SK-N-MC (cell line): ENCODE results near the gene YAE1.

ENCODE experiments used
- DNase-seq: peaks from one replicate; pipeline ENCODE4 v3.0.0-alpha.2; 2011; ENCODE audit warnings: low read depth, low spot score
- H3K27ac ChIP-seq: fragments of 200-600 bp; sonication (generic); 2 replicates; pipeline ENCODE4 v1.5.1; 2016; ENCODE audit warnings: mixed run types
- H3K36me3 ChIP-seq: fragments of 200-600 bp; sonication (generic); 2 replicates; pipeline ENCODE4 v1.6.1; 2017; ENCODE audit warnings: antibody characterized with exemption, low read length, mixed read lengths; ENCODE audit not compliant: insufficient read depth
- H3K4me3 ChIP-seq: fragments of 200-600 bp; sonication (generic); 2 replicates; pipeline ENCODE4 v1.5.1; 2016
- H3K9ac ChIP-seq: fragments of 200-600 bp; sonication (generic); 2 replicates; pipeline ENCODE4 v1.8.0; 2017; ENCODE audit warnings: mixed run types, mixed read lengths; ENCODE audit not compliant: insufficient read length
- H3K9me3 ChIP-seq: fragments of 200-600 bp; sonication (generic); 2 replicates; pipeline ENCODE4 v1.6.1; 2017; ENCODE audit warnings: low read depth, mild to moderate bottlenecking, antibody characterized with exemption, low read length, moderate library complexity, mixed read lengths
- EZH2 ChIP-seq: fragments of 200-600 bp; sonication (generic); IDR thresholded peaks from one replicate; pipeline ENCODE4 v1.6.1; 2017; ENCODE audit warnings: antibody characterized with exemption
- FOXP2 ChIP-seq: optimal IDR thresholded peaks from 2 replicates; pipeline ENCODE3; 2011; ENCODE audit warnings: mild to moderate bottlenecking, moderate library complexity; ENCODE audit not compliant: insufficient read depth; ENCODE audit errors: extremely low read length, control extremely low read depth
- POLR2AphosphoS5 ChIP-seq: IDR thresholded peaks from 2 replicates; pipeline ENCODE4 v1.6.1; 2012; ENCODE audit warnings: mild to moderate bottlenecking, low read depth, low read length, borderline replicate concordance

The YAE1 gene

DNA sequence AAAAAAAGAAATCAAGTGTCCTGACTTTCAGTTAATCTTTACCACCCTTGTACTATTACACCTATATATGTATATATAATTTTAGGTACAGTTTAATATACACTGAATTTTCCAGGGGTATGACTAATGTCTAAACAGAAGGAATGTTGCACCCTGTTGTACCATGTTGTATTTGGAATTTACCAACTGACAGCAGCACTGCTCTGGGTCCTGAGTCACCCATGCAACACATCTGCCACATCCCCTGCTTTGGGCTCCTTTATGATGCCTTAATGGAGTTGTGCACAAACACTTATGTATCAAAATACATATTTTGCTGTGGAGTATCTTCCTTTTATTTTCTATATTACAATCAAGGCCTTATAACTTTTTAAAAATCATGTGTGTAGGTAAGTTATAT lies 21.2 kb downstream of the YAE1 start:
- Histone ChIP-seq H3K4me3 (no peak overlapping the region), H3K9ac (no peak overlapping the region), H3K27ac (no peak overlapping the region), H3K9me3 (no peaks in the 10 kb centered on the region), H3K36me3 (no peaks in the 10 kb centered on the region)
- no peak for DNase-seq
- TF ChIP-seq FOXP2 (no peak), EZH2 (no peak)

- H3K4me3 ChIP-seq = no peak overlapping the region
- no peak for DNase-seq
- TF ChIP-seq POLR2AphosphoS5 (no peak), EZH2 (no peak), FOXP2 (no peak)
- no peak overlapping the region for H3K27ac ChIP-seq
- no peak overlapping the region for H3K9ac ChIP-seq
- no peaks in the 10 kb centered on the region for H3K36me3 ChIP-seq
- no peaks in the 10 kb centered on the region for H3K9me3 ChIP-seq
These were observed 22.2 kb downstream of the YAE1 start for GRCh38 chr7:39588416-39588815.

GRCh38 chr7:39589323-39590111 lies 23.3 kb downstream of the YAE1 start:
- Histone ChIP-seq H3K27ac (no peak overlapping the region), H3K9ac (no peak overlapping the region), H3K4me3 (no peak overlapping the region), H3K36me3 (no peaks in the 10 kb centered on the region), H3K9me3 (no peaks in the 10 kb centered on the region)
- DNase-seq = no peak
- TF ChIP-seq POLR2AphosphoS5 = no peak
- no peak for TF ChIP-seq EZH2
- TF ChIP-seq FOXP2 = no peak

GRCh38 chr7:39592586-39592985 lies 26.4 kb downstream of the YAE1 start:
- Histone ChIP-seq H3K4me3 (no peak overlapping the region), H3K9me3 (no peaks in the 10 kb centered on the region), H3K27ac (no peak overlapping the region), H3K9ac (no peak overlapping the region), H3K36me3 (no peaks in the 10 kb centered on the region)
- no peak for TF ChIP-seq EZH2
- TF ChIP-seq POLR2AphosphoS5 = no peak
- no peak for TF ChIP-seq FOXP2
- no peak for DNase-seq

DNA sequence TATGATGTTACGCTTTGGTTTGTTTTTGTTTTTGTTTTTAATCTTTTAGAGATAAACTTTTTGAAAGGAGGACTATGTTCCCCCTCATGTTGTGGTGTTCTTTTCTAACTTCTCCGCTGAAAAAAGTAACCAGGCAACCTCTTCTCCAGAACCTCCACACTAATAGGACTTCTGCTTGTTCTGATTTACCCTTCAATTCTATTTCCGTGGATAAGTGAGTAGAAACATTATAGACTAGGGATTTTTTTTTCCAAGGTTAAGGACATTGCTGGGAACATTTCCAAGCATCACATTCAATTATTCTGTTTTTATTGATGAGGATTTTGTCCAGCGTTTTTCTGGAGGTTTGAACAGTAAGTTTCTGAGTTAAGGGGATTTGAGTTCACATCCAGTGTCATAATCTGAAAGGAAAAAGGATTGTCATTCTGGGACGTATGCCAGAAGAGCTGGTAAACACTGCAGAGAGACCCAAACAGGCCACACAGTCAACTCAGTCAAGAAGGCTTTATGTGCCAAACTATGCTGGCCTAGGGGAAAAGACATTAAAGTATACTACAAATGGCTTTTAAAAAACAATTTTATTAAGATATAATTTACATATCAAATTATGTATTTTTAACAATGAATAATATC lies 28.9 kb downstream of the YAE1 start:
- H3K27ac ChIP-seq = no peak overlapping the region
- DNase-seq = no peak
- H3K9me3 ChIP-seq = no peaks in the 10 kb centered on the region
- no peak overlapping the region for H3K9ac ChIP-seq
- no peak for TF ChIP-seq POLR2AphosphoS5
- no peak overlapping the region for H3K4me3 ChIP-seq
- H3K36me3 ChIP-seq = no peaks in the 10 kb centered on the region

DNA sequence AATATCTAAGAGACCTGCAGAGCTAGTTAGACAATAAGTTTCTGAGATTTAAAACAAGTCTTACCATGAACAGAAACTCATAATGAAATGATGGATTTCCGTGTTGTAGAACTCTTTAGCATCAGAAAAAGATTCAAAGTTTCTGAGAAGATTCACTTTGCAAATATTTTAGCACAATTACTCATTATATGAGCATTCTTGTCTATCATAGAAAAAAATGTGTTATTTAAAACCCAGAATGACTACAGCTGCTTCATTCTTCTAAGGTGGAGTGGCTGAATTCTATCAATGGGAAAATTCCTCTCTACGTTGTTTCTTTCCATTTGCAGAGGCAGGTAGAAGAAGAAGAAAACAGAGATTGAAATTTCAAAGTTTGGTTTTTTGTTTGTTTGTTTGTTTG lies 36.1 kb downstream of the YAE1 start:
- Histone ChIP-seq H3K36me3 (no peaks in the 10 kb centered on the region), H3K4me3 (no peak overlapping the region), H3K9me3 (no peaks in the 10 kb centered on the region), H3K9ac (no peak overlapping the region), H3K27ac (no peak overlapping the region)
- no peak for DNase-seq
- no peak for TF ChIP-seq FOXP2

GRCh38 chr7:39603924-39604323 lies 37.7 kb downstream of the YAE1 start:
- H3K36me3 ChIP-seq = no peaks in the 10 kb centered on the region

DNA sequence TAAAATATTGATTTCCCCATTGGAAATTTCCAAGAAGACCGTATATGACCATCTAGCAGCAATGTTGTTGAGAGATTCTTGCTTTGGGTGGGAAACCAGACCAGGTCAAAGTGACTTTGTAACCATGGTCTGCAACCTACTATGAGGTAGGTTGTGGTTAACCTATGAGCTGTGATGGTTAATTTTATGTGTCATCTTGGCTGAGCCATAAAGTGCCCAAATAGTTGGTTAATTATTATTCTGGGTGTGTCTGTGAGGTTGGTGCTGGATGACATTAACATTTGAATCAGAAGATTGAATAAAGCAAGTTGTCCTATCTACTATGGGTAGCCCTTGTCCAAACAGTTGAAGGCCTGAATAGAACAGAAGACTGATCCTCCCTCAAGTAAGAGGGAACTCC lies 38.9 kb downstream of the YAE1 start:
- no peak overlapping the region for H3K4me3 ChIP-seq
- no peaks in the 10 kb centered on the region for H3K36me3 ChIP-seq
- TF ChIP-seq FOXP2 = no peak
- no peak overlapping the region for H3K27ac ChIP-seq
- H3K9me3 ChIP-seq = no peaks in the 10 kb centered on the region
- no peak for DNase-seq
- H3K9ac ChIP-seq = no peak overlapping the region

More at GRCh38 chr7:39603924-39604323, 37.7 kb downstream of the YAE1 start:
- no peak overlapping the region for H3K27ac ChIP-seq
- H3K4me3 ChIP-seq = no peak overlapping the region
- H3K9me3 ChIP-seq = no peaks in the 10 kb centered on the region
- TF ChIP-seq EZH2 = no peak
- TF ChIP-seq POLR2AphosphoS5 = no peak
- TF ChIP-seq FOXP2 = no peak
- no peak for DNase-seq
- H3K9ac ChIP-seq = no peak overlapping the region

DNA sequence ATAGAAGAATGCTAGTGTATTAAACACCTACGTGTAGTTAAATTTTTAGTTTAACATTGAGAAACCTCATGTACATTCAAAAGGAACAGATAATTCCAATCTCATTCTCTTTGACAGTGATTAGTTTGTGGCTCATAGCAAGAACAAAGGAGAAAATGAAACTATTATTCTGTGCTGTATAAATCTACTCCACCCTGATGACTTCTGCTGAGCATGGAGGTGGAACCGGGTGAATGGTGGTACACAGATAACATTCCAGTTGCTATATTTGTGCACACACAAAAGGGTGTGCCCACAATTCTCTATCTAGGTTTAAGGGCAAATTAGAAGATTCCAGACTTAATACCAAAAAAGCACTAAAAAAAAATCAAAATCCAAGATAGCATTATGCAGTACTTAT lies 40.1 kb downstream of the YAE1 start:
- Histone ChIP-seq H3K36me3 (no peaks in the 10 kb centered on the region), H3K27ac (no peak overlapping the region), H3K9ac (no peak overlapping the region), H3K9me3 (no peaks in the 10 kb centered on the region), H3K4me3 (no peak overlapping the region)
- no peak for TF ChIP-seq POLR2AphosphoS5
- TF ChIP-seq EZH2 = no peak
- no peak for TF ChIP-seq FOXP2
- DNase-seq = no peak
